GM12801 (cell line): ENCODE measurements around the gene SORCS2.

Experiments
- CTCF ChIP-seq: IDR thresholded peaks from one replicate; pipeline ENCODE4 v1.5.1; 2011; ENCODE audit warnings: control low read depth; ENCODE audit not compliant: insufficient read length; ENCODE audit errors: extremely low read depth

SORCS2 gene

GRCh38 chr4:7161721-7162214 is 30.6 kb upstream of the SORCS2 start:
- no peak for TF ChIP-seq CTCF

DNA sequence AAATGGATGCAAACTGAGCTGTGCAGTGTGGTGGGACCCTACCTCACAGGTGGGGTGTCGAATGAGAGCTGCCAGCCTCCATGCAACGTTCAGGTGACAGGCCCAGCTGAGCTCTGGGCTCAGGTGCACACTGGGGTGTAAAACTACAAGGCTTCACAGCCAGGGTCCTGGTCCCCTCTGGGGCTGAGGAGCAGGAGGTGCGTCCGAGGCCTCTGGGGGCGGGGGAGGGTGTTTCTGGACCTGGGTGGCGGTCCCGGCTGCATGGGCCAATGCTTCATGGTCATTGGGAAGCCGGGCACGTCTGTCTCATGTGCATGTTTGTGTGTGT is 26.5 kb upstream of the SORCS2 start:
- no peak for TF ChIP-seq CTCF

DNA sequence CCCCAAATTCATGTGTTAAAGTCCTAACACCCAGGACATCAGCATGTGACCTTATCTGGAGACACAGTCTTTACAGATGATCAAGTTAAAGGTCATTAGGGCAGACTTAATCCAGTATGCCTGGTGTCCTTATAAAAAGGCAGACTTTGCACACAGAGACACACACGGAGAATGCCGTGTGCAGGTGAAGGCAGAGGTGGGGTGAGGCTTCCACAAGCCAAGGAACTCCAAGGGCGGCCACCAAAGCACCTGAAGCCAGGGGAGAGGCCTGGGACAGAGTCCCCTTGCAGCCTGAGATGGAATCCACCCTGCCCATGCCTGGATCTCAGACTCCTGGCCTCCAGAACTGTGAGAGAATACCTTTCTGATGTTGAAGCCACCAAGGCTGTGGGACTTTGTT is 26.1 kb upstream of the SORCS2 start:
- TF ChIP-seq CTCF, result no peak

- TF ChIP-seq CTCF, result no peak
These were observed 25.2 kb upstream of the SORCS2 start for GRCh38 chr4:7166981-7167700.

- no peak for TF ChIP-seq CTCF
These were observed 24.6 kb upstream of the SORCS2 start for GRCh38 chr4:7167706-7168105.

DNA sequence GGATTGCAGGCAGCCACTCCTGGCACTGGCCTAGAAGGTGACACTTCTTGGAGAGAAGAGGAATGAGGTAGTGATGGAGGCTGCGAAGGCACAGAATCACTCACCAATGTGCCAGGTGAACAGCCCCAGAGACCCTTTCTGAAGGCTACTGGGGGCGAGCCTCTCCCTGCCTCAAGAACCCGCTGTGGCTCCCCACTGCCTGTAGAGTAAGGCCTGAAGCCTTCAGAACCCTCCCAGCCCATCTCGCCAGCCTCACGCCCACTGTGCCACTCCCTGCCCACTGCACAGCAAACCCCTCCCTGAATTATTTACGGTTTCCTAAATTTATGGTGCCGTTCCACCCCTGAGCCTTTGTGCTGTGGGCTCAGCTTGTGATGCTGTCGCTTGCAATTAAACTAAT is 24.2 kb upstream of the SORCS2 start:
- no peak for TF ChIP-seq CTCF

DNA sequence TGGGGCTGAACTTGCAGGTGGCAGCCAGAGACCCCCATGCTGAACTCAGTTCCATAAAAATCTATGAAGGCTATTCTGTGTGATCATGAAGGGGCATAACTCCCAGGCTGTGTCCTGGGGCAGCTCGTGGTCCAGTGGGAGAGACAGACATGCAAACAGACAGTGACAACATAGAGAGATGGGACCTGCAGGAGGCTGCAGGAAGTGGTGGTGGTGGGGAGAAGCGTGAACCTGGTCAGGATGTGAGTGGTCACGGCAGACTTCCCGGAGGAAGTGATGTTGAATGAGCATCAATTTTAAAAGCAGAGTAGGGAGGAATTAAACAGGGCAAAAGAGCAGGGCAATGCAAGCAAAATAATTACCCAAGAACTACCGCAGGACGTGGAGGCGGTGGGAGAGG is 23.2 kb upstream of the SORCS2 start:
- TF ChIP-seq CTCF, result no peak
